ENCODE data around the gene GINS2.

The GINS2 gene

GRCh38 chr16:85716022-85716679 is 27.4 kb upstream of the GINS2 start:
- no peak for DNase-seq

- DNase-seq: peak in 1 of 2 experiments; percentile 5
These were observed 26.6 kb upstream of the GINS2 start for GRCh38 chr16:85715169-85716021.

- DNase-seq: no peak
These were observed 24.0 kb upstream of the GINS2 start for GRCh38 chr16:85712801-85713200.

GRCh38 chr16:85711982-85712587 is 23.3 kb upstream of the GINS2 start:
- no peak for DNase-seq

- DNase-seq: no peak
These were observed 22.0 kb upstream of the GINS2 start for GRCh38 chr16:85710732-85711131.

- DNase-seq: no peak
These were observed 21.2 kb upstream of the GINS2 start for GRCh38 chr16:85709766-85710585.

- DNase-seq: no peak
These were observed 19.6 kb upstream of the GINS2 start for GRCh38 chr16:85708338-85708737.

GRCh38 chr16:85707528-85708095 is 18.9 kb upstream of the GINS2 start:
- no peak for DNase-seq

GRCh38 chr16:85706449-85707034 is 17.8 kb upstream of the GINS2 start:
- DNase-seq: no peak

GRCh38 chr16:85704900-85705846 is 16.4 kb upstream of the GINS2 start:
- DNase-seq: no peak

- no peak for DNase-seq
These were observed 15.3 kb upstream of the GINS2 start for GRCh38 chr16:85704011-85704410.

GRCh38 chr16:85699628-85700027 is 10.9 kb upstream of the GINS2 start:
- DNase-seq: no peak

GRCh38 chr16:85698935-85699558 is 10.3 kb upstream of the GINS2 start:
- DNase-seq: no peak

GRCh38 chr16:85698459-85698891 is 9.7 kb upstream of the GINS2 start:
- DNase-seq: no peak

- no peak for DNase-seq
These were observed 8.7 kb upstream of the GINS2 start for GRCh38 chr16:85697431-85697830.

GRCh38 chr16:85696781-85697180 is 8.0 kb upstream of the GINS2 start:
- DNase-seq: peak in 1 of 2 experiments; percentile 43

GRCh38 chr16:85695196-85696128 is 6.7 kb upstream of the GINS2 start:
- no peak for DNase-seq

- peak in 1 of 2 experiments; percentile 32 for DNase-seq
These were observed 1.8 kb upstream of the GINS2 start for GRCh38 chr16:85690469-85691064.

- no peak for DNase-seq
These were observed 1.2 kb upstream of the GINS2 start for GRCh38 chr16:85689950-85690320.

Measured in NCI-H446 (cell line).